Mesodermal cell (in vitro differentiated cells): ENCODE measurements around the gene ELMOD1.

Source experiments
- H3K27ac ChIP-seq: 2 replicates; pipeline ENCODE4 v1.7.0; 2013; ENCODE audit warnings: mild to moderate bottlenecking, low read depth, low read length, moderate library complexity; ENCODE audit not compliant: severe bottlenecking
- H3K36me3 ChIP-seq: 2 replicates; pipeline ENCODE4 v1.7.1; 2013; ENCODE audit warnings: mild to moderate bottlenecking, low read length, moderate library complexity; ENCODE audit not compliant: control insufficient read depth, insufficient read depth
- H3K4me1 ChIP-seq: one replicate; pipeline ENCODE4 v1.7.1; 2013; ENCODE audit warnings: mild to moderate bottlenecking, low read length; ENCODE audit not compliant: insufficient read depth, control insufficient read depth, poor library complexity, severe bottlenecking
- H3K4me3 ChIP-seq: 2 replicates; pipeline ENCODE4 v1.7.0; 2013; ENCODE audit warnings: low read length, control low read depth, mild to moderate bottlenecking; ENCODE audit not compliant: insufficient read depth, poor library complexity, severe bottlenecking; ENCODE audit errors: extremely low read depth
- H3K9me3 ChIP-seq: 2 replicates; pipeline ENCODE4 v1.7.1; 2013; ENCODE audit warnings: mild to moderate bottlenecking, low read length, moderate library complexity; ENCODE audit not compliant: control insufficient read depth
- WGBS, 2 experiments: methylation state at CpG; one replicate each; pipeline ENCODE4 v1.1.5; 2013; ENCODE audit warnings: missing lambda C conversion rate in 2 of 2; ENCODE audit not compliant: insufficient coverage in 2 of 2; 5-methylcytosine and 5-hydroxymethylcytosine counted together

The ELMOD1 gene

DNA sequence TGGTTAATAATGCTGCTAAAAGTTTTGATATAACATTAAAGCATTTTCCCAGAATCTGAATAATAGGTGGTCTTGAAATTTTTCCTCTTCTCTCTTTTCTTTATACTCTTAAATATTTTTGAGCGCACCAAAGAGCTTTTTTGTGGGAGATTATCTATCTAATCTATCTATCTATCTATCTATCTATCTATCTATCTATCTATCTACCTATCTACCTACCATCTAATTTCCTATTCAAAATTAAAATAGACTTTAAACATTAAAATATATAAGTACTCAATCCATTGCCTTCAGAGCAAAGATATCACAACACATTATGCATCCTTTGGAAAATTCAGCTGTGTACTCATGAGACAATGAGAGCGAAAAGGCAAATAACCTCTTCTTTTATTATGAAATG lies 55.8 kb downstream of the ELMOD1 start:
- Histone ChIP-seq H3K4me1 (no peaks in the 10 kb centered on the region), H3K4me3 (no peak overlapping the region), H3K27ac (no peak overlapping the region), H3K36me3 (no peaks in the 10 kb centered on the region), H3K9me3 (no peaks in the 10 kb centered on the region)
- WGBS, 2 experiments = no CpG with 5 or more reads among the region's 2 CpGs

DNA sequence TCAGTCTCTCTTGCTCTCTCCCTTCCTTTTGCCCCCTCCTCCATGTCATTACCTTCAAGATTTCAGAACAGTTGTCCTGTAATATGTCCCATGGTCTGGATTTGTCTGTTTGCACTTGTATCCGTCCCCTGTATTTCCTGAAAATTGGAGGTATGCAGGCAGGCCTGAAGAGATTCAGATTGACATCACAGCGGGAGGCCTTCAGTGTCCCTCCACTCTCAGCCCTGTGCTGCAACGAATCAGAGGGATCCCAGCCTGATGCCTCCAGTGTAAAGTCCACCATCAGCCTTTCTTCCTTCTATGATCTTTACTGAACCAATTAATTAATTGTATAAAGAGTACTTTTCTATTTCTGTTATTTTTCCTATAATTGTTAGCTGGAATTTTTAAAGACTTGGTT lies 57.3 kb downstream of the ELMOD1 start:
- Histone ChIP-seq H3K27ac (no peak overlapping the region), H3K9me3 (no peaks in the 10 kb centered on the region), H3K4me3 (no peak overlapping the region), H3K36me3 (no peaks in the 10 kb centered on the region), H3K4me1 (no peaks in the 10 kb centered on the region)
- 30% methylated on average over 2 to 3 of the region's 3 CpGs for WGBS, 2 experiments

DNA sequence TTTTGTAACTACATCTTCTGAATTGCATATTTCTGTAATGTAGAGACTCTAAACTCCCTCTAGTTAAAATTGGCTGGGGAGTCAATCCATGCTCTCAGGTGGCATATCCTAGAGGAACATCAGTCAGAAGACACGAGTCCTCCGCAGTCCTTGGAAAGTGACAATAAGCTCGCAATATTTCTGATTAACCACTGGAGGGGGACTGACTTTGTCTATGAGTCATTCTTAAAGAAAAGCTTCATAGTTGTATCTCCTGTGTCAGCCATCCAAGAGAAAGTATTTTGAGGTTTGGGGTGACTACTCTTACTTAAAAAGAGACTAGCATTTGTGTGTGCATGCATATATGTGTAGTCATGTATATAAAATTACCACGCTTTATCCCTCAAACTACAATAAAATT lies 60.7 kb downstream of the ELMOD1 start:
- Histone ChIP-seq H3K36me3 (no peaks in the 10 kb centered on the region), H3K9me3 (no peaks in the 10 kb centered on the region), H3K27ac (no peak overlapping the region), H3K4me3 (no peak overlapping the region), H3K4me1 (no peaks in the 10 kb centered on the region)
- WGBS, 2 experiments = 71 to 100% methylated on average over 1 to 3 of the region's 4 CpGs

DNA sequence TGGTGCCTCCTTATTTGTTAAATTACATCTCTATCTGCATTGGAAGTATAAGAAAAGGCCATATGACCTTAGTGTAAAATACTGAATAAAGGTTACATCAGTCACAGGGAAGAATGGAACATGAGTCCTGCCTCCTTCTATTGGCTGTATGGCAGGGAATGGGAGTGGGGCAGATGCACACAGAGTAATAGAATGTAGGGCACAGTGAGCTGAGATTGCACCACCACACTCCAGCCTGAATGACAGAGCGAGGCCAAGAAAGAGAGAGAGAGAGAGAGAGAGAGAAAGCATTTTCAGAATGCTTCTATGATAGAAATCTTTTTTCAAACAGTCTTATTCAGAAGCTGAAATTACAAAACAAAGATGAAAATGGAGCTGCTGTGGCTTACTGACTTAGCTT lies 62.1 kb downstream of the ELMOD1 start:
- no peaks in the 10 kb centered on the region for H3K9me3 ChIP-seq
- no peaks in the 10 kb centered on the region for H3K36me3 ChIP-seq
- no peaks in the 10 kb centered on the region for H3K4me1 ChIP-seq
- no peak overlapping the region for H3K27ac ChIP-seq
- H3K4me3 ChIP-seq = no peak overlapping the region
- no CpG with 5 or more reads among the region's 1 CpG for WGBS, 2 experiments

DNA sequence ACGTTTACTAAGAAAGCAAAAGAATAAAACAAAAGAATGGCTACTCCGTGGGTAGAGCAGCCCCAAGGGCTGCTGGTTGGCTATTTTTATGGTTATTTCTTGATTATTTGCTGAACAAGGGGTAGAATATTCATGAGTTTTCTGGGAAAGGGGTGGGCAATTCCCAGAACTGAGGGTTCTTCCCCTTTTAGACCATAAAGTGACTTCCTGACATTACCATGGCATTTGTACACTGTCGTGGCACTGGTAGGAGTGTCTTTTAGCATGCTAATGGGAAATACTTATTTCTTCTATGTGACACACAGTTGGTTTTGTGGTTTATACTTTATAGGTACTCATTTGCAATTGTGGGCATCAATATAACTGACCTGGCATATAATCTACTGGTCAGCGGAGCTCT lies 64.7 kb downstream of the ELMOD1 start:
- H3K27ac ChIP-seq = no peak overlapping the region
- H3K4me1 ChIP-seq = no peaks in the 10 kb centered on the region
- H3K4me3 ChIP-seq = no peak overlapping the region
- WGBS, 2 experiments = 20 to 49% methylated on average over 1 to 2 of the region's 4 CpGs
- no peaks in the 10 kb centered on the region for H3K36me3 ChIP-seq
- H3K9me3 ChIP-seq = no peaks in the 10 kb centered on the region

DNA sequence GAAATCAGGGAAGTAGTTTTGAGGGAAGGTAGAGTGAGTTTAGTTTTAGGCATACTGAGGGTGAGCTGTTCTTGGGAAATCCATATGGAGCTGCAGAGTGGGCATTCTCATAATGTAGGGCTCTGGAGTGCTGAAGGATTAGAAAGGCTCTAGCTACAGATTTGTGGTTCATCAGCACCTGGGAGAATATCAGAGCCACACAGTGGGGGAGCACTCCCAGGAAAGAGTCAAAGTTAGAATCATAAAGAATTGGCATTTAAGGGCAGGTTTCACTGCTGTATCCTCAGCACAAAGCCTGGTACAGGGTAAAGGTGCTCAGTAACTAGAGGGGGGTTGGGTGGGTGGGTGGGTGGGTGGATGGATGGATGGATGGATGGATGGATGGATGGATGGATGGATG lies 68.4 kb downstream of the ELMOD1 start:
- no peaks in the 10 kb centered on the region for H3K4me1 ChIP-seq
- no peaks in the 10 kb centered on the region for H3K9me3 ChIP-seq
- no peak overlapping the region for H3K4me3 ChIP-seq
- H3K27ac ChIP-seq = no peak overlapping the region
- no peaks in the 10 kb centered on the region for H3K36me3 ChIP-seq

DNA sequence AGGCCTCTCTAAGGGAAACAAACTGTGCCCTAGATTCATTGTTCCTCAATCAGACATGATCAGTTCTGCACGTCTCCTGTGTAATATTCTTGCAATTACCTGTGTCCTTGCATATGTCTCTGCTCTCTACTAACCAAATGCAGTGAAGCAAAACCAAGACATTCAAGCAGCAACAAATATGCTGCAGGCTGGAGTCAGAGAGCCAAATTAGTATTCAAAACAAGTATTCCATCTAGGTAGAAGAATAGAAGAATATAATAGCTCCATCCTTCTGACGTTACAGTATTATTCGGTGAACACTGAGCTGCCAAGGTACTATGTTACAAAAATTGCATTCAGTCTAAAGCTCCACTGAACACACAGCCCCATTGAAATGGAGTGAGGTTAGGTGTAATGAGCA lies 69.1 kb downstream of the ELMOD1 start:
- WGBS, 2 experiments = 67 to 86% methylated on average over 1 of the region's 3 CpGs
- Histone ChIP-seq H3K4me3 (no peak overlapping the region), H3K4me1 (no peaks in the 10 kb centered on the region), H3K36me3 (no peaks in the 10 kb centered on the region), H3K9me3 (no peaks in the 10 kb centered on the region), H3K27ac (no peak overlapping the region)

DNA sequence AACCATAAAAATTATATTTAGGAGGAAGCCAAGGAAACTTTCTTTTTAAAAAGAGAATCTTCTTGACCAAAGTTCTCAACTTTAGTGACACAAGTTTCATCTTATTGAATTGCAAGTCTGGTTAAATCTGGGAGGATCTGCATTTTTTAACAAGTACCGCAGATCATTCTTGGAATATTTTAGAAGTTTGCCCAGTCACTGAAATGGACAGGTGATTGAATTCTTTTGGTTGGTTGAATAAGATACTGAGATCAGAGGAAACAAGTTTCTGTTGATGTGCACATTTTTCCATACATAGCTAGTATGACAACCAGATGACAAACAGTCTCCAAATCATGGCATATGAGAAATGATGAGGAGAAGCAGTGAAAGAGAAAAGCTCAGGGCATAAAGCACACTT lies 70.7 kb downstream of the ELMOD1 start:
- no peaks in the 10 kb centered on the region for H3K36me3 ChIP-seq
- no peak overlapping the region for H3K4me3 ChIP-seq
- H3K4me1 ChIP-seq = no peaks in the 10 kb centered on the region
- no peaks in the 10 kb centered on the region for H3K9me3 ChIP-seq
- H3K27ac ChIP-seq = no peak overlapping the region
- WGBS, 2 experiments = 89% methylated on average over 1 of the region's 1 CpG; no CpG with 5 or more reads in 1 of the 2 experiments

DNA sequence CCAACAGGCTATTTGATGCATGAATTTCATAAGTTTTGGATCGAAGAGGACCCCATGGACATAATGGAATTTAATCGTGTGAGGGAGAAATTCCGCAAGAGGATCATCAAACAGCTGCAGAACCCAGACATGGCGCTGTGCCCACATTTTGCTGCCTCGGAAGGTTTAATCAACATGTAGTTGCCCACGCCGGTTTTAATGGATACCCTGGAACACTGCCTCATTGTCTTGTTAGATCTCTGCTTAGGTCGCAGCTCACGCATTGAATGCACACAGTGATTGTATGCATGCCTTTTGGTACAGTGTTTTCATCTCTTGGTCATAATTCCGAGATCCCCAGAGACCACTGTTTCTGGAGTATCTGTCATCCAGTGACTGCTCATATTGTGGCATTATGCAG lies 74.1 kb downstream of the ELMOD1 start:
- Histone ChIP-seq H3K9me3 (no peaks in the 10 kb centered on the region), H3K4me1 (no peaks in the 10 kb centered on the region)

DNA sequence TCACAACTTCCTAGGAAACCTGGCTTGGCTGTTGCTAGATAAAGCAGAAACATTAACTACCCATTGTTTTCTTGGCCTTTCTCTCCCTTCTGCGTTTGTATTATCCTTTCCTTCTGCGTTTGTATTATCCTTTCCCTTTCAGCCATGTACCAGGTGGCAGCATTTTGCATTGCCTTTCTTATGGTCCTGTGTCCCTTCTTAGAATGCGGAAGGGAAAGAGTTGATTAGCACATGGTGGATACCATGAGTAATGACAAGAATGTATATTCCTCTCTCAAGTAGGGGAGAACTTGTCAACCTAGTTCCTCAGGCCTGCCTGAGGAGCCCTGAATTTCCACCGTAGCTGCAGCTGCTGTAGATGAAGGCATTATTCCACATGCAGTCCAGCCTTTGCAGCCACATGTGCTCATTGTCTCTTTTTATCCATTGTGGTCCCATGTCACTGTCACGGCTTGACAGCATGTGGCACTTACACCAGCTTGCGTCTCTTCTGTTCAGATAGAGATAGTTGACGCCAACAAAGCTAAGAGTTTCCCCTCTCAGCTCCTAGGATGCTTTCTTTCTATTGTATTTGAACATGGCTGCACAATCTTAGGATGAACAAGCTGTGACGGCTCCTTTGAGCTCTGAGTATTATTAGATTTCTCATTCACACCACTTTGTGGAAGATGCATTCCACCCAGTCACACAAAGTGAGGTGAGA lies 76.1 kb downstream of the ELMOD1 start:
- 69 to 79% methylated on average over 6 of the region's 8 CpGs for WGBS, 2 experiments
- no peaks in the 10 kb centered on the region for H3K36me3 ChIP-seq
- H3K27ac ChIP-seq = no peak overlapping the region
- H3K4me1 ChIP-seq = no peaks in the 10 kb centered on the region
- no peaks in the 10 kb centered on the region for H3K9me3 ChIP-seq
- H3K4me3 ChIP-seq = no peak overlapping the region

More for the DNA sequence above, 74.1 kb downstream of the ELMOD1 start:
- WGBS, 2 experiments = 89 to 91% methylated on average over 9 to 10 of the region's 10 CpGs
- no peaks in the 10 kb centered on the region for H3K36me3 ChIP-seq
- no peak overlapping the region for H3K27ac ChIP-seq
- no peak overlapping the region for H3K4me3 ChIP-seq

DNA sequence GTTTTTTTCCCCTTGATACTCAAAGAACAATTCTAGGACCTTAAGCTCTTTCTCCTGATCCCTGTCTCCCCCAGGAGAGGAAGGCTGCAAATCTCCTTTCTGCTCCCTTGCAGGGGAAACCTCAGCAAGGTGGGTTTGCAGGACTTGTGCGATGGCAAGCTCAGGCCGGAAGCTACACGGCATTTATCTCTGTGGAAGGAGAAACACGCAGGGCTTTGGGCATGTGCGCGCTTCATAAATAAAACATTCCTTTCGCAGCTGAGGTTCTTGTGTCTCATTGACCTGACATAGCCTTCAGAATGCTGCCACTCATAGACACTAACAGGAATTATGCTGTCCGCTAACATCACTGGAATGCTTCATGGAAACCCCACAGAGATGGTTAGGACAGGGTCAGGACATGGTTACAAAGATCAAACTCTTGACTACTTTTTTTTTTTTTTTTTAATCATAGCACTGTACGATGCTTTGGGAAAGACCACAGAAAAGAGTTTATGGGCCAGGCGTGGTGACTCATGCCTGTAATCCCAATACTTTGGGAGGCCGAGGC lies 78.3 kb downstream of the ELMOD1 start:
- 86 to 91% methylated on average over 10 of the region's 11 CpGs for WGBS, 2 experiments
- no peaks in the 10 kb centered on the region for H3K36me3 ChIP-seq
- no peak overlapping the region for H3K4me3 ChIP-seq
- no peaks in the 10 kb centered on the region for H3K9me3 ChIP-seq
- H3K4me1 ChIP-seq = no peaks in the 10 kb centered on the region
- H3K27ac ChIP-seq = no peak overlapping the region
